Stimulated activated CD8-positive, alpha-beta memory T cell treated with anti-CD3 and anti-CD28 coated beads, Interleukin-4, amount 100 ng/mL, for 24 hours (primary cell): ENCODE results near the gene BSN.
A peak's percentile ranks its signal among the peaks of the same experiment; 100 is the strongest.
"Not testable (repeated sequence)": the region's sequence is repeated elsewhere in the genome, so short reads cannot be mapped to it uniquely, and the experiment has no call there.

Experiments used
- DNase-seq: peaks from one replicate; pipeline ENCODE4 v3.0.0-alpha.2; 2020; ENCODE audit warnings: low read depth

The BSN gene

DNA sequence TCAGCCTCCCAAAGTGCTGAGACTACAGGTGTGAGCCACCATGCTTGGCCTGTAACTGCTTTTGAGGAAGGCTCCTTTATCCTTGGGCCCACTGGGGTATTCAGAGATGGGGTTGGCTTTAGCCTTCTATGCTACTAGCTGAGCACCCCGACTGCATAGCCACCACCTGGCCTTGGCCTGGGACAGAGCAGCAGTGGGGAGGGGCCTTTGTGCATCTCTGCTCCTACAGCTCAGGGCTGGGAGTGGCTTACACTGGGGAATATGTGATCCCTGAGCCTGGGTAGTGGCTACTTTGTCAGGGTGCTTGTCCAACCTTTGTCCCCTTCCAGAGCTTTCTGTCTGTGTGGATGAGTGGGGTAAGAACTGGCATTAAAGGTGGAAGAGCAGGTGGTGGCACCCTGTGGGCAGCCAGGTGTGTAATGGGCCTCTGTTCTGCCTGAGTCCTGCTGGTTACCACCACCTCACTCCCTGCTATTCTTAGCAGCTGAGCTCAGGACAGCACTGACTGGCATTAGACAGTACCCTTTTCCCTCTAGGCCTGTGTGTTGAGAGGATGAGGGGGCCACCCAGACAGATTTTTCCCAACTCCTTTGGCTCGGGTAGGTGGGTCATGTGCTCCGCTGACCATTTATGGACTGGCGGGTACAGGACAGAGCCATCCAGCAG is 141.2 kb downstream of the BSN start:
- not testable (repeated sequence) for DNase-seq

DNA sequence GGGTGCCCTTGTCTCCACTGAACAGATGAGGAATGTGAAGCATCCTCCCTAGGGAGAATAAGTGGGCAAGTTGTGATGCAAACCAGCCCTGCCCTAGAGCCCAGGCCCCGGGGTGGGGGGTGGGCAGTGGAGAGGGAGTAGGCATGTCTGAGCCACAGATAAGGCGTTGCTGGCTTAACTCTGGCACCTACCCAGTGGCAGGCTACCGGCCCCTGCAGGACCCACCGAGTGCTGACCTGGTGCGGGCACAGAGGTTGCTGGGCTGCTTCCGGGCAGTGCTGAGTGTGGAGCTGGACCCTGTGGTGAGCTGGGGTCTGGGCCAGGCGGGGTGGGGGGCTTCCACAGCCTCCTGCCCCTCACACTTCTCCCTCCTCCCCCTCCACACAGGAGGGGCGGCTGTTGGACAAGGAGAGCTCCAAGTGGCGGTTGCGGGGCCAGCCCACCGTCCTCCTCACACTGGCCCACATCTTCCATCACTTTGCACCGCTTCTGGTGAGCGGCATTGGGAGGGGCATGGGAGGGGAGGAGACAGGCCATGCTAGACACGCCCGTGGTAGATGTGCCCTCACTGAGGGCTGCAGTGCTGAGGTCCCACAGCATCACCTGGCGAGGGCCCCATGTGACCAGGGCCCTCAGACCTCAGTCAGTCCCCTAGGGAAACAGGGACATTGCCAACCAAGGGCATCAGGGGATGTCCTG is 145.2 kb downstream of the BSN start:
- DNase-seq = no peak

DNA sequence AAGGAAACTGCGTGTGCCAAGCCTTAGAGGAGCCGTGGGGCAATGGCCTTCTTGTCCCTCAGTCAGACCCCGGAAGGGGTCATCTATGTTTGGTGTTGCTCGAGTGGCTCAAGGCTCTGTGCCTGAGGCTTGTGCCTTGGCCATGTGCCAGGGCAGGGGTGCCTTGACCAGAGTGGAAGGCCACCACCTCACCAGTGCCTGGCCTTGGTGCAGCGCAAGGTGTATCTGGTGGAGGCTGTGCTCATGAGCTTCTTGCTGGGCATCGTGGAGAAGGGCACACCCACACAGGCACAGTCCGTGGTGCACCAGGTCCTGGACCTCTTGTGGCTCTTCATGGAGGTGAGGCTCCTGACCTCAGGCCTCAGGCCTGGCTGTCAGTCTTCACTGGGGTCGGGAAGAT is 145.7 kb downstream of the BSN start:
- no peak for DNase-seq

DNA sequence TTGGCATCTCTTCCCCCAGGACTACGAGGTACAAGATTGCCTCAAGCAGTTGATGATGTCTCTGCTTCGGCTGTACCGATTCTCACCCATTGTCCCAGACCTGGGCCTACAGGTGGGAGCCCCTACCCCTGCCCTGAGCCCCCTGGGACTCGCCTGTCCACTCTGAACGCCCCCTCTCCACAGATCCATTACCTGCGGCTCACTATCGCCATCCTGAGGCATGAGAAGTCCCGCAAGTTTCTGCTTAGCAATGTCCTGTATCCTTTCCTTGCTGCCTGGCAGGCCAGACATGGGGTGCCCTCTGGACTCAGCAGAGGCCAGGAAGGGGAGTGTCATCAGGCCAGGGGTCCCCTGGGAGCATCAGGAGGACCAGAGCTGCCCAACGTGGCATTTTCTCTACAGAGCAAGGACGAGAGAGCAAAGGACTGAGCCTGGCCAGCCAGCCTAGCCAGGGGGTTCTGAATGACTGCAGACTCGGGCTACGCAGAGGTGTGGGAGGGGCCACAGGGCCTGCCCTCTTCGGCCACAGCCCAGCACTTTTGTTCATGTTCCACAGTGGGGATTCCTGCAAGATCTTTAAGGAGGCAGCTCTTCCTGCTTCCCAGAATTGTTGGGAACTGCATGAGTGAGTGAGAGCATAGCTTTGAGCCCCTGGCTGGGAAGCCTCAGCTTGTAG is 146.3 kb downstream of the BSN start:
- no peak for DNase-seq

DNA sequence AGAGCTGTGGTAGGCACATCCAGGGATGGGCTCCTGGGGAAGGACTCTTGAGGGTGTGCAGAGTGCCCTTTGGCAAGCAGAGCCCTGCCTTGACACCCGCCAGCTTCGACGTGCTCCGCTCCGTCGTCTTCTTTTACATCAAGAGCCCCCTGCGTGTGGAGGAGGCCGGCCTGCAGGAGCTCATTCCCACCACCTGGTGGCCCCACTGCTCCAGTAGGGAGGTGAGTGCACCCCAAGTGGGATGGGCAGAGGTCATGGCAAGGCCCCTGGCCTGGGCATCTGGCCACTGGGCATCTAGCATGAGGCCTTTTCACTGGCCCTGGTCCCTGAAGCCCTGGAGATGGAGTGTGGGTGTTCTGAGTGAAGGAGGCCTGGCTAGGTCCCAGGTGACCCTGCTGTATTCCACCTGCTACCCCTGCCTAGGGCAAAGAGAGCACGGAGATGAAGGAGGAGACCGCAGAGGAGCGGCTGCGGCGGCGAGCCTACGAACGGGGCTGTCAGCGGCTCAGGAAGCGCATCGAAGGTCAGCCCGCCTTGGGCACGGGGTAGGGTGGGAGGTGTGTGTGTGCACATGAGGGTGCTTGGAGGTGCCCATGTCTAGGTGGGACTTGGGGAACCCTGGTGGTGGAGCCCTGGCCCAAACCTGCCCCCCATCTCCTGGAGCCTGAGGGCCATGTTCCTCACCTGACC is 147.3 kb downstream of the BSN start:
- no peak for DNase-seq

DNA sequence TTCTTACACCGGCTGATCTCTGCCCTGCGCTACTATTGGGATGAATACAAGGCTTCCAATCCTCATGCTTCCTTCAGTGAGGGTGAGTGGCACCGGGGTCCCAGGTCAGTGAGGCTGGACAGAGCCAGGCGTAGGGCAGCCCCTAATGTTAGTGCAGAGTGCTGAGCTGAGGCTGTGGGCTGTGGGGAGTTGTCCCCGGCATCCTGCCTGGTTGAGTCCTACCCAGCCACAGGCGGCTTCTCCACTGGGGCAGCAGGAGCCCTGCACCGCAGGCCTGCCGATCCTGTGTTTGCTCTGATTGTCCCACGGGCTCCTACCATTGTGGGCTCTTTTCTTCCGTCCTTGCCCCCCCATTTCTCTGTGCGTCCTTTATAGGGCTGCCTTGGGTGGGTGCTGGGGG is 148.4 kb downstream of the BSN start:
- no peak for DNase-seq

DNA sequence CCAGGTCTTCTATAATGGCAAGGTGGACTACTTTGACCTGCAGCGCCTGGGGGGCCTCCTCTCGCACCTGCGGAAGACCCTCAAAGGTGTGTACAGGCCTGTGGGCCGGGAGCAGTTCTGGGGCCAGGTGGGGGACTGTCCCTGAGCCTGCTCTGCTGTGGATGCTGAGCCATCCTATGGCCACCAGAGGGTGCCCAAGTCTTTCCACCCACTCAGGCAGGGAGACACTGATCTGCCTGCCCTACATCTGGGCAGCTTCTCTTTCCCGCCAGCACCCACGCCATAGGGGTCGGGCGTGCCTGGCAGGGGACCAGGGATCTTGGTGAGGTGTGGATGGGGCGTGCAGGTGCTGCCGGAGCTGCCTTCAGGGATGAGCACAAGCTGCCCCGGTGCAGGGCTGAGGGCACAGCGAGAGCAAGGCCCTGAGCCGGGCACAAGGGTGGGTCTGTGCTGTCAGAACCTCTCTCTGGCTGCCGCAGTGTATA is 149.2 kb downstream of the BSN start:
- DNase-seq = peak; percentile 39

DNA sequence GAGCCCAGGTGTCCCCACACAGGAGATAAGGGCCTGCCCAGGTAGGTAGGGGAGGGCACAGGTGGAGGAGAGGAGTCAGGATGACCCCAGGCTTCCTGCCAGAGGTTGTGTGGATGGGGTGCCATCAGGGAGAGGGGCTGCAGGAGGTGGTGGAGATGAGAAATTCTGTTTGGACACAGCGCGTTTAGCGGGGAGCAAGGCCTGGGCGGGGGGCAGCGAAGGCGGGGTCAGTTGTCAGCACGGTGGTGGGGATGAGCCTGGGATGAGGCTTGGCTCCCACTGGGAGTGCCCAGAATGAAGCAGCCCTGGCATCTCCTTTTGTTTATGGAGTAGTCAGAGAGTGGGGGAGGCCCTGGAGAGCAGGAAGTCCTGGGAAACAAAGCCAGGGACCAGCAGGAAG is 149.7 kb downstream of the BSN start:
- no peak for DNase-seq

DNA sequence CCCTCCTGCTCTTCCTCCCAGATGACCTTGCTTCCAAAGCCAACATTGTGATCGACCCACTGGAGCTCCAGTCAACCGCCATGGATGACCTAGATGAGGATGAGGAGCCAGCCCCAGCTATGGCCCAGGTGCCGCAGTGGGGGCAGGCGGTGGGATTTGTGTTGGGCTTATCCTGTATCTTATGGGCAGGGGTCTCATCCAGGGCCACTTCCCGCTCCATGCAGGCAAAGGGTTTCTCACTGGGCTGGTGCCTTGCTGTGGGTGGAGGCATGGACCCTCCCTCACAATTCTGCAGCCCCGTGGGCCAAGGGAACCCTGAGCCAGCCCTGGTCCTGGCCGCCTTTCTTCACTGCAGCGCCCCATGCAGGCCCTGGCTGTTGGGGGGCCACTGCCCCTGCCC is 150.4 kb downstream of the BSN start:
- no peak for DNase-seq

DNA sequence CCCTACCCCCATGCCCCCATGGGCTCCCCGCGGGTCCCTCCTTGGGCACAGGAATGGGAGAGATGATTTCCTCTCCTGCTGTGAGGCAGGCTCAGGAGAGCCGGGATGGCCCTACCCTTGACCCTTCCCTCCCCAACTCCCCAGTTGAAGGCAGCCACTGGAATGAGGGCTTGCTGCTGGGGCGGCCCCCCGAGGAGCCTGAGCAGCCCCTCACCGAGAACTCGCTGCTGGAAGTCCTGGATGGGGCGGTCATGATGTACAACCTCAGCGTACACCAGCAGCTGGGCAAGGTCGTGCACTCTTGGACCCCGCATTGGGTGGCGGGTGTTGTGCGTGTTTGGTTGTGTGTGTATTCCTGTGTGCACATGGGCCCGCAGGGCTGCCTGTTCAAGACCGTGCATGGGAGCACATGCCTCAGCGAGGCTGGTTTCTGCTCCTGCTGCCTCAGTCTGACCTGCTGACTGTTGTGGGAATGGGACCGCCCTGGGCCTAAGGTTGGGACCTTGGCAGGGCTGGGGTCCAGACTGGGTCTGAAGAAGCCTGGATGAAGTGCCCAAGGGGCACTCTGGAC is 151.2 kb downstream of the BSN start:
- DNase-seq = no peak

DNA sequence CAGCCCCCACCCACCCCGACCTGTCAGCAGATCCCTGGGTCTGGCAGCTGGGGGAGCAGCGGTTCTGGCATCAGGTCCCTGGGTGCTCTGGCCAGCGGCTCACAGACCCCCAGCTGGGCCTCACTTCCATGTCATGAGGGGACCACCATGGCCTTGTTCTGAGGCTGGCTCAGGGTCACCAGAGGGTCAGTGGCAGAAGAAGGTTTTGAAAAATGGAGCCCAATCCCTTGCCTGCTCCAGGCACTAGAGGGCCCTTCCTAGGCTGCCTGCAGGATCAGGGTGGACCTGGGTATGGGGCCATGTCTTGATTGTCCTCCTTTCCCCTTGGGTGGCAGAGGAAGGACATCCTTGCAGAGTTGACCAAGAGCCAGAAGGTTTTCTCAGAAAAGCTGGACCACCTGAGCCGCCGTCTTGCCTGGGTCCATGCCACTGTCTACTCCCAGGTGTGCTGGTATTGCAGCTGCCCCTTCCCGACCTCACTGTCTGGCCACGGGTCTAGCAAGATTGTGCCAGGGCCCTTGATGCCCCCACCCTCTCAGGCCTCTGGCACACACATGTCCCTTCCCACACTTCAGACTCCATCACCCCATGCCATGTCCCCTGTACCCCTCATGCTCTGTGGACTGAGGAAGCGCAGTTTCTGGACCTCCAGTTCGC is 152.3 kb downstream of the BSN start:
- DNase-seq = no peak

DNA sequence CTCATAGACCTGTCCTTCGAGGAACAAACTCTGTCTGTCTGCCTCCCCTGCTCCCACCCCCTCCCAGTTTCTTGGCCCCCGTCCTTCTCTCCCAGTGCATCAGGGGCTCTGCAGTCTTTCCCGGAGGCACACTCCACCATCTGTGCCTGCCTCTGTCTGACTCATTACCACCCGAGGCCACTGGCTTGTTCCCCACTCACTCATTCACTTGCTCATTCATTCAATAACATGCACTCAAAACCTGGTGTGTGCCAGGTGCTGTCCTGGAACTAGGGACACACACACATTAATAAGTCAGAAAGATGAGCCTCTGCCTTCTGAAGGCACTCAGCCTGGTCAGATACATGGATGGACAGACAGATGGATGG is 152.8 kb downstream of the BSN start:
- no peak for DNase-seq

DNA sequence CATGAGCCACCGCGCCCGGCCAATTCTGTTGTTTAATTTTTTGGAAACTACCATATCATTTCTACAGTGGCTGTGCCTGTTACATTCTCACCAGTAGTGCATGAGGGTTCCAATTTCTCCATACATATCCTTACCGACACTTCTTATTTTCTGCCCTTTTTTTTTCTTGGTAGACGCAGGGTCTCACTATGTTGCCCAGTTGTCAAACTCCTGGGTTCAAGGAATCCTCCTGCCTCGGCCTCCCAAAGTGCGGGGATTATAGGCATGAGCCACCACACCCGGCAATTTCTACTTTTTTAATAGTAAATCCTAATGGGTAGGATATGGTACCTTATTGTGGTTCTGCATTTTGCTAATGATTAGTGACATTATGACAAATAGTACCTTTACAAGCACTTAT is 155.6 kb downstream of the BSN start:
- no peak for DNase-seq

DNA sequence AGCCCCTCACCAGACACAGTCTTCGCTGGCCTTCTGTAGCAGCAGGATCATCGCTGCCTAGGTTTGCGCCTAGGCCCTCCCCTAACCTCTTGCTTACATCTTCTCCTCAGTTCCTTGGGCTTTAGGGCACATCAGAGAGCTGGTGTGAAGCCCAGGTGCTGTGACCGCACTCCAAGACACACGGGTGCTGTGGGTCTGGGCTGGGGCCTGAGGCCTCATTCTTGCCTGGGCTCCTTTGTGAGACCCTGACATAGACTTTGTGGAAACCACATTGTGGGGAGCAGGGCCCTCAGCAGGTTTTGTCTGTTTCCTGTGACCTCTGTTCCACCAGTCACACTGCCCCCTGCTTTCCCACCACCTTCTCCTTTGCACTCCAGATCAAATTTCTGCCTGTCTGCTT is 157.2 kb downstream of the BSN start:
- no peak for DNase-seq

DNA sequence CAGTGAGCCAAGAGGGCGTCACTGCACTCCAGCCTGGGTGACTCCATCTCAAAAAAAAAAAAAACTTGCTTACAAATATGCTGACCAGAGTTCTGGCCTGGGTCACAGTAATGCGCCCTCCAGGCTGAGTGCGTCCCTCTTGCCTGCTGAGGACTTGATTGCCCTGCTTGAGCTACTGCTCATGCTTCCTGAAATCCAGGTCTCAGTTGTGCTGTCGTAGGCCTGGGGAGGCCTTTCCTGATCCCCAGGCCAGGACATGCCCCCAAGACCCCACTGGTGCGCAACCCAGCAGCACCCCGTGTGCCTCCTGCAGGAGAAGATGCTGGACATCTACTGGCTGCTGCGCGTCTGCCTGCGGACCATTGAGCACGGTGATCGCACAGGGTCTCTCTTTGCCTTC is 157.9 kb downstream of the BSN start:
- no peak for DNase-seq

DNA sequence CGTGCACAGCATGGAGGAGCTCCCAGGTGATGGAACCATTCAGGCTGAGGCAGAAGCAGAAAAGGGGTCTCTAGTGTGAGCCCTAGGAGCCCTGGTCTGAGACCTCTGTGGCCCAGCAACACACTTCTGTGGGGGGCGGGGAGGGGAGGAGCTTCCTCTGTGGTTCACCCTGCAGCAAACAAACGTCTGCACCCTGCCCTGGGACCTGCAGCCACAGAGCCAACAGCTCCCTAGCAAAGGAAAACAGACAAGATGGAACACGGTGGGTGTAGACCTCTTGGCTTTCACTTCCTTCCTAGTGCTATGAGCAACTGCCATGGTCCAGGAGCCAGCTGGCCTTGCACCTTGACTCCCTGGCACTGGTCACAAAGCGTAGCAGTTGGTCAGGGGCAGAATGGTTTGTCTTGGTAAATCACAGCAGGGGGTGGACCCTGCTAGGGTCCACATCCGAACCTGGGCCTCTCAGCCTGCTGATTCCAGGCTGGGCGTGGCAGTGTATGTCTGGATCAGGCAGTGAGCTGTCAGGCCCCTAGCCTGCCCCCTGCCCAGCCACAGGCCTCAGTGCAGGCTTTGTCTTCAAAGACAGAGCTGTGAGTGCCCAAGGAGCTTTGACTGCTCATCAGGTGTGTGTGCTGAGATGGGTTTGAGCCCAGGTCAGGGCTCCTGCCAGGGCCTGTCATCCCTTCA is 158.5 kb downstream of the BSN start:
- no peak for DNase-seq

DNA sequence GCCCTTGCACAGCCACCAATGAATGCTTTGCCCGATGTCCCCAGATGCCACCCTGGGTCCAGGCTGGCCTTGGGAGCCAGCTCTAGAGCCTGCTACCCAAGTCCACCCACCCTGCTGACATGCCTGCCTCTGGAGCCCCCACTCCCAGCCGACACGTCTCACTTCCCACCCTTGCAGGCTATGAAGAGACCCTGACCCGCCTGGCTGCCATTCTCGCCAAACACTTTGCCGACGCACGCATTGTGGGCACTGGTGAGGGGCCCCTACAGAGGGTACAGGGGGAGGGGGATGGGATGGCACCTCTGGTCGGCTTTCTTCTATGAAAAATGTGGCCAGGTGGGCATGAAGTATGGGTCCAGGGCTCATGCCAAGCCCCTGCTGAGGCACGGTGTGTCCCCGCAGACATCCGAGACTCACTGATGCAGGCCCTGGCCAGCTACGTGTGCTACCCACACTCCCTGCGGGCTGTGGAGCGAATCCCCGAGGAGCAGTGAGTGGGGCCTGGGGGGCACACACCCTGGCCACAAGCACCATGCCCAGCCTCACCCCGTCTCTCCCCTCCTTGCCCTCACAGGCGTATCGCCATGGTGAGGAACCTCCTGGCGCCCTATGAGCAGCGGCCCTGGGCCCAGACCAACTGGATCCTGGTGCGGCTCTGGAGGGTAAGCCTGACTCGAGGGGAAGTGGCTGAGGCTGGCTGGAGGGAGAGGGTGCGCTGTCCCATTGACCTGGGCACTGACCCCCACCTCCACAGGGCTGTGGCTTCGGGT is 159.2 kb downstream of the BSN start:
- DNase-seq = no peak

DNA sequence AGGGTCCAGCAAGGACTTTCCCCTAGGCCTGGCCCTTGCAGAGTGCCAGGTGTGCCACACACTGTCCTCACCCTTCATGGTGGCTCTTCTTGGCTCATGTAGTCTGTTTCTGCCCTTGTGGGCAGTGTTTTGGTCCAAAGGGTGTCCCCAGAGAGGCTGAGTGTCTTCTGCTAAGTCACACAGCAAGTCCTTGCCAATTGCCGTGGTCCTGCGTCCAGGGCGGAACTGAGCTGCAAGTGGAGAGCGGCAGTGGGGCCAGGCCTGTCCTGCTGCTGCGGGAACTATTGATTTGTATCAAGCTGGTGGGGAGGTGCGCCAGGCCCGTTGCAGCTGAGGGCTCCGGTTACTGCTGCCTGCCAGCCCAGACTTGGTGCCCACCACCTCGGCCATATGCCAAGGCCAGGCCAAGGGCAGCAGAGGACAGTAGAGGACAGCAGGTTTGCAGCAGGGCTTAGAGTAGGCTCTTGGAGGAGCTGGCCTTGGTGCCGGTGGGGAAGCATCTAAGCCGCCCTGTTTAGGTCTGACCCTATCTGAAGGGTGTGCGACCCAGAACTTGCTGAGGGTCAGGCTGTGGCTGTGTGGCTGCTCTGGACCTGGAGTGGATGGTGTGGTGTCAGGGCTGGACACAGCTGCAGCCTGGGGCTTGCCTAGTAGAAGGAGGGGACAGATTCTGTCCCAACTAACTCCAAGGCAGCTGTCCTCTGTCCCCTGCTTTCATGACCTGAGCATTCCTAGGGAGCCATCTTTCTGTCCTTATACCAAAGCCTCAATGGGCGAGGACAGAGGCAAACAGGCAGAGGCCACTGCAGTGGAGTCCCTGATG is 160.7 kb downstream of the BSN start:
- DNase-seq = no peak

DNA sequence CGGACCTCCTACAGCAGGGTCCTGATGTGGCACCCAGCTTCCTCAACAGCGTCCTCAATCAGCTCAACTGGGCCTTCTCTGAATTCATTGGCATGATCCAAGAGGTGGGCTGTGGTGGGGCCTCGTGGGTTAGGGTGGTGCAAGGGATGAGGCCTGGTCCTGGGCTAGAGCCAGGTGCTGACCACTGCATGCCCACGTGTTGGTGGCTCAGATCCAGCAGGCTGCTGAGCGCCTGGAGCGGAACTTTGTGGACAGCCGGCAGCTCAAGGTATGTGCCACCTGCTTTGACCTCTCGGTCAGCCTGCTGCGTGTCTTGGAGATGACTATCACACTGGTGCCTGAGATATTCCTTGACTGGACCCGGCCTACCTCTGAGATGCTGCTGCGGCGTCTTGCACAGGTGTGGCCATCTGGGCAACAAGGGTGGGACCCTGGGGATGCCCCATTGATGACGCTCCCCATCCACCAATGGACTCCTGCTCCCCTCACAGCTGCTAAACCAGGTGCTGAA is 161.4 kb downstream of the BSN start:
- DNase-seq = no peak
